ENCODE measurements around the gene GPR107.
A peak's percentile ranks its signal among the peaks of the same experiment; 100 is the strongest.
"Not testable (repeated sequence)": the region's sequence is repeated elsewhere in the genome, so short reads cannot be mapped to it uniquely, and the experiment has no call there.

GPR107 gene

DNA sequence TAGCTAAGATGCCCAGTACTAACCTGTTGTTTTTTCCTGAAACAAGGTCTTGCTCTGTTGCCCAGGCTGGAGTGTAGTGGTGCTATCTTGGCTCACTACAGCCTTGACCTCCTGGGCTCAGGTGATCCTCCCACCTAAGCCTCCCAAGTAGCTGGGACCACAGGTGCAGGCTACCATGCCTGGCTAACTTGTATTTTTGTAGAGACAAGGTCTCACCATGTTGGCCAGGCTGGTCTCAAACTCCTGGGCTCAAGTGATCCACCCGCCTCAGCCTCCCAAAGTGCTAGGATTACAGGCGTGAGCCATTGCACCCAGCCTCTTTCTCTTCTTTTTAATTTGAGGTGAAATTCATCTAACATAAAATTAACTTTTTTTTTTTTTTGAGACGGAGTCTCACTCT lies 31.9 kb upstream of the GPR107 start:
- CTCF ChIA-PET = interaction anchor here (1.1 kb wide), 1 partner anchor 9 kb away, joined by 5 read pairs; no protein-coding TSS in a partner anchor
- DNase-seq, H3K27ac Mint-ChIP-seq, H3K9me3 Mint-ChIP-seq, H3K27me3 Mint-ChIP-seq, H3K4me3 Mint-ChIP-seq: not testable (repeated sequence)
- H3K36me3 Mint-ChIP-seq = peaks cover 32% of the 10 kb centered on the region
- H3K4me1 Mint-ChIP-seq = peaks cover 69% of the 10 kb centered on the region

DNA sequence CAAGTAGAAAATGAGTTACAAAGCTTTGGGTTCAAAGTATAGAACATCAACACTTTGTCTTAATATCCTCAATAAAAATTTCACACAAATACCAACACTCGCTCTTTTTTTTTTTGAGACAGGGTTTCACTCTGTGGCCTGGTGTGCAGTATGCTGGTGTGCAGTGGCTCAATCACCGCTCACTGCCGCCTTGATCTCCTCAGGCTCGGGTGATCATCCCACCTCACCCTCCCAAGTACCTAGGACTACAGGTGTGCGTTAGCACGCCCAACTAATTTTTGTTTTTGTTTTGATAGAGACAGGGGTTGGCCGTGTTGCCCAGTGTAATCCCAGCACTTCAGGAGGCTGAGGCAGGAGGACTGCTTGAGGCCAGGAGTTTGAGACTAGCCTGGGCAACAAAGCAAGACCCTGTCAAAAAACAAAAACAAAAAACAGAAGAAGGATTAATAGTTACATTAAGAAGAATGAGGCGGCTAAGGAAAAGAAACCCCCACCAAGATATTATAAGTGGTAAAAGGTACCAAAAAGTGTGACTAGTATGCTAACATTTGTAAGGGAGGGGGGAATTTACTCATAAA lies 31.1 kb upstream of the GPR107 start:
- Mint-ChIP-seq H3K4me1 (peaks cover 75% of the 10 kb centered on the region), H3K27ac (peak overlapping the region; percentile 2), H3K27me3 (no peaks in the 10 kb centered on the region), H3K4me3 (no peak overlapping the region), H3K9me3 (peaks cover 2% of the 10 kb centered on the region), H3K36me3 (peaks cover 34% of the 10 kb centered on the region)
- CTCF ChIA-PET = no interaction called here
- DNase-seq = no peak

DNA sequence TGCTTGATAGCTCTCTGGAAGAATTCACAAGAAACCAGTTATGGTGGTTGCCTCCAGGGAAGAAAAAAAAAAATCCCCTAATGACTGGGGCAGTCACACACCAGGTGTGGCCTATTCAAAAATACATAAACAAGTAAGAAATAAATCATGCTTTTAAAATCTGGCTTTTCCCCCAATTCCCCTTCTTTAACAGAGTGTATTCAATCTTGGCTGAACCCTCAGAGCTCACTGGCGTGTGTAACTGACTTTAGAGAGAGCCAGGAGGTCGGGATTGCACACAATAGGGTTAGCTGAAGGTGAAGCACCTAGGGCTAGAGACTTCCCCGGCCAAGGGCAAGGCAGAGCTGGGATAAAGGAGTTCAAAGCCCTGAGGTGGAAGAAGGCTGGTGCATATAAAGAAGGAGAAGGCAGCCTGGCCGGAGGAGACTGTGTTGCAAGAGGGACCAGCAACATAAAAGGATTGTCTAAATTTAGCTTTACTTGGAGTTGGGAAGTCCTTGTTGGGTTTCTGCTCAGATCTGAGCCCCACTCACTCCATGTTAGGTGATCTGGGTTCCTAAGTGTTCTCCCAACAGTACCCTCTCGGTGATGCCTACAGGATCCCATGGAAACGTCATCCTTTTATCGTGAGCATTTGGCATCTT lies 30.4 kb upstream of the GPR107 start:
- no peaks in the 10 kb centered on the region for H3K27me3 Mint-ChIP-seq
- peaks cover 81% of the 10 kb centered on the region for H3K4me1 Mint-ChIP-seq
- H3K27ac Mint-ChIP-seq = peak overlapping the region; percentile 35
- no peak for DNase-seq
- H3K4me3 Mint-ChIP-seq = no peak overlapping the region
- CTCF ChIA-PET = no interaction called here
- peaks cover 8% of the 10 kb centered on the region for H3K9me3 Mint-ChIP-seq
- peaks cover 37% of the 10 kb centered on the region for H3K36me3 Mint-ChIP-seq

DNA sequence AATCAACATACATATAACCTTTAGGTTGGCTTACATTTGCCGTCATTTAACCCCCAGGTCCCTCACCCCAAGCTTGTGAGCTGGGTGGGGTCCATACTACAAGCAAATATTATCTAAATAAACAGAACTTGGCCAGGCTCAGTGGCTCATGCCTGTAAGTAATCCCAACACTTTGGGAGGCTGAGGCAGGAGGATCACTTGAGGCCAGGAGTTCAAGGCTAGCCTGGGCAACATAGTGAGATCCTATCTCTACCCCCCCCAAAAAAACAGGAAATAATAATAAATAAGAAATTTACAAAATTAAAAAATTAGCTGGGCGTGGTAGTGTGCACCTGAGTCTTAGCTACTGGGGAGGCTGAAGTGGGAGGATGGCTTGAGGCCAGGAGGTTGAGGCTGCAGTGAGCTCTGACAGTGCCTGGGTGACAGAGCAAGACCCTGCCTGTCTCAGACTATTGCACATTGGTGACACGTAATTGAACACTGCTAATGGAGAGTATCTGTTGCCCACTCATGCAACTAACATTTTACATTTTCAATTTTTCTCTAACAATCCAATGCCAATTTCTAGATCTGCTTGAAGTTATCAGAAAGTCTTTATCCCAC lies 29.6 kb upstream of the GPR107 start:
- H3K36me3 Mint-ChIP-seq = peaks cover 43% of the 10 kb centered on the region
- no peak for DNase-seq
- no peak overlapping the region for H3K4me3 Mint-ChIP-seq
- peaks cover 88% of the 10 kb centered on the region for H3K4me1 Mint-ChIP-seq
- H3K27me3 Mint-ChIP-seq = no peaks in the 10 kb centered on the region
- no peak overlapping the region for H3K27ac Mint-ChIP-seq
- CTCF ChIA-PET = no interaction called here
- H3K9me3 Mint-ChIP-seq = peaks cover 8% of the 10 kb centered on the region

GRCh38 chr9:130024597-130024994 lies 29.1 kb upstream of the GPR107 start:
- peaks cover 8% of the 10 kb centered on the region for H3K9me3 Mint-ChIP-seq
- peaks cover 89% of the 10 kb centered on the region for H3K4me1 Mint-ChIP-seq
- no peak overlapping the region for H3K27ac Mint-ChIP-seq
- DNase-seq = no peak
- H3K4me3 Mint-ChIP-seq = no peak overlapping the region
- H3K36me3 Mint-ChIP-seq = peaks cover 43% of the 10 kb centered on the region
- no peaks in the 10 kb centered on the region for H3K27me3 Mint-ChIP-seq
- CTCF ChIA-PET = no interaction called here

- DNase-seq = no peak
- H3K4me3 Mint-ChIP-seq = no peak overlapping the region
- H3K9me3 Mint-ChIP-seq = peaks cover 8% of the 10 kb centered on the region
- H3K27me3 Mint-ChIP-seq = no peaks in the 10 kb centered on the region
- CTCF ChIA-PET = no interaction called here
- peaks cover 40% of the 10 kb centered on the region for H3K36me3 Mint-ChIP-seq
- peak overlapping the region; percentile 78 for H3K27ac Mint-ChIP-seq
- H3K4me1 Mint-ChIP-seq = peaks cover 92% of the 10 kb centered on the region
These were observed 26.9 kb upstream of the GPR107 start for GRCh38 chr9:130026583-130027340.

DNA sequence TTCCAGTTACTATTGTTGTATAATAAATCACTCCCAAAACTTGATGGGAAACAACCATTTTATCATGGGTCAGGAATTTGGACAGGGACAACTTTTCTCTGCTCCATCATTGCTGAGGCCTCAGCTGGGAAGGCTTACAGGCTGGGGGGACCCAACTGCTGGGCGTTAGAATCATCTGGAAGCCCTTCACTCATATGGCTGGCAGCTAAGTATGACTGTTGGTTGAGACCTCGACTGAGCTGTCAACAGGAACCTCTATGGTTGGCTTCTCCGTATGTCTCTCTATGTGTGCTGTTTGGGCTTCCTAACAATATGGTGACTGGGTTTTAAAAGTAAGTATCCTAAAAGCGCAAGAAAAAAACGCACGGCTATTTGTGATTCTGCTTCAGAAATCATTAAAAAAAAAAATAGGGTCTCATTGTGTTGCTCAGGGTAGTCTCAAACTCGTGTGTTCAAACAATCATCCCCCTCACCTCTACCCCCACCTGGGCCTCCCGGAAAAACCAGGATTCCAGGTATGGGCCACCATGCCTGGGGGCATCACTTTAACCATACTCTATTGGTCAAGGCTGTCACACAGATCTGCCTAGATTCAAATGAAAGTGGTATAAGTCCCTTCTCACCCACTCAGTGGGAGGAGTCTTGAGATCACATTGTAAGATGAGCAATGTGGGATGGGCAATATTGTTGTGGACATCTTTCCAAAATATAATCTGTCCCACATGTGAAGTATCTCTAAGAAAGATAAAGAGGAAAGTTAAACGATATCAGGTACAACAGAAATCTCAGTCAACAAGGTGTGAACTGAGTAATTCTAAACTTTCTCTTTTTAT lies 26.0 kb upstream of the GPR107 start:
- Mint-ChIP-seq H3K4me3 (no peak overlapping the region), H3K4me1 (peaks cover 96% of the 10 kb centered on the region), H3K27me3 (no peaks in the 10 kb centered on the region), H3K36me3 (peaks cover 46% of the 10 kb centered on the region), H3K27ac (peak overlapping the region; percentile 77), H3K9me3 (peaks cover 8% of the 10 kb centered on the region)
- CTCF ChIA-PET = interaction anchor here (2.1 kb wide), 1 partner anchor 143 kb away, joined by 7 read pairs; no protein-coding TSS in a partner anchor
- no peak for DNase-seq

GRCh38 chr9:130028493-130029222 lies 25.0 kb upstream of the GPR107 start:
- Mint-ChIP-seq H3K9me3 (peaks cover 8% of the 10 kb centered on the region), H3K36me3 (peaks cover 53% of the 10 kb centered on the region), H3K4me3 (no peak overlapping the region), H3K27me3 (no peaks in the 10 kb centered on the region), H3K27ac (peak overlapping the region; percentile 71), H3K4me1 (peaks cover 95% of the 10 kb centered on the region)
- no peak for DNase-seq
- CTCF ChIA-PET = interaction anchor here (0.6 to 2.1 kb wide), 5 partner anchors 33 to 192 kb away, joined by 3 to 7 read pairs (median 4); no protein-coding TSS in a partner anchor

GRCh38 chr9:130029223-130029973 lies 24.3 kb upstream of the GPR107 start:
- Mint-ChIP-seq H3K27me3 (no peaks in the 10 kb centered on the region), H3K4me1 (peaks cover 91% of the 10 kb centered on the region), H3K36me3 (peaks cover 53% of the 10 kb centered on the region), H3K9me3 (peaks cover 8% of the 10 kb centered on the region), H3K27ac (peak overlapping the region; percentile 71), H3K4me3 (no peak overlapping the region)
- CTCF ChIA-PET = interaction anchor here (0.6 to 2.1 kb wide), 6 partner anchors 20 to 192 kb away, joined by 3 to 7 read pairs (median 4); no protein-coding TSS in a partner anchor
- DNase-seq = peak; percentile 33

DNA sequence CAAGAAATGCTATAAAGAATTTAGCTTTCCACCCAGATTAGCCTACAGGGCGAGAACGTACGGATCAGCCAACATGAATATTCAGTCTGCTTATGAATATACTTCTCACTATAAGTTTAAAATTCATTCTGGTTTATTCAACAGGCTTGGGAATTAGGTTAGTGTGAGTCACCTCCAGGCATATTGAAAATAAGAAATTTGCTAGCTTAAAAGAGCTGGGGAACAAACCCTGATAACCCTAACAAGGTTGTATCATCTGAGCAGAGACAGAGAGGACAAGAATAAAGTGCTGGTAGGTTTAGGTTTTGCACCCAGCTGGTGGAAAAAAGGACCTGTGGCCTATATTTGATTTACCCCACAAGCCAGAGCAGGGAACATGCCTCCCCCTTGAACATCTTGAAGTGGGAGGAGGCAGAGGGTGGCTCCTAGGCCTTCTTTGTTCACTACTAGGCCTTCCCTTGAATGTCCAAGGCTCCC lies 23.0 kb upstream of the GPR107 start:
- CTCF ChIA-PET = interaction anchor here (0.8 to 1.4 kb wide), 4 partner anchors 9 to 76 kb away, joined by 3 to 5 read pairs (median 4); no protein-coding TSS in a partner anchor
- DNase-seq = no peak
- H3K36me3 Mint-ChIP-seq = peaks cover 57% of the 10 kb centered on the region
- H3K4me3 Mint-ChIP-seq = no peak overlapping the region
- H3K9me3 Mint-ChIP-seq = peaks cover 8% of the 10 kb centered on the region
- peaks cover 92% of the 10 kb centered on the region for H3K4me1 Mint-ChIP-seq
- peak overlapping the region; percentile 47 for H3K27ac Mint-ChIP-seq
- no peaks in the 10 kb centered on the region for H3K27me3 Mint-ChIP-seq

DNA sequence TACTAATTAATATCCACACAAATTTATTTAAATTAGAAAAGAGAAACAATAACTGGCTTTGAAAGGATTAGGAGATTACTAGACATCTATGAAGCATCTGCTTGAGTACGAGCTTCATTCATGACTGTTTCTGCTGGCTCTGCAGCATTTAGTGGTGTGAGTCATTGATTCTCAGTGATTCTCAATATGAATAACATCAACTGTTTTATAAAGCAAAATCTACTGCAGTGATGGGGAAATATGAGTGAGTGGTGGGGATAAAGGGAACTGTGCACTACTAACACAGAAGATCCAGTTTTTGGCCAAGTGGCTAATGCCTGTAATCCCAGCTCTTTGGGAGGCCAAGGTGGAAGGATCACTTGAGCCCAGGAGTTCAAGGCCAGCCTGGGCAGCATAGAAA lies 19.1 kb upstream of the GPR107 start:
- Mint-ChIP-seq H3K27me3 (no peaks in the 10 kb centered on the region), H3K36me3 (peaks cover 42% of the 10 kb centered on the region), H3K4me1 (peaks cover 90% of the 10 kb centered on the region), H3K9me3 (no peaks in the 10 kb centered on the region), H3K27ac (peak overlapping the region; percentile 74), H3K4me3 (no peak overlapping the region)
- DNase-seq = no peak
- CTCF ChIA-PET = interaction anchor here (1.1 to 1.2 kb wide), 2 partner anchors 40 to 72 kb away, joined by 3 to 4 read pairs; no protein-coding TSS in a partner anchor

GRCh38 chr9:130036099-130036498 lies 17.6 kb upstream of the GPR107 start:
- H3K9me3 Mint-ChIP-seq = no peaks in the 10 kb centered on the region
- H3K4me3 Mint-ChIP-seq = peak overlapping the region; percentile 39
- peak overlapping the region; percentile 75 for H3K27ac Mint-ChIP-seq
- CTCF ChIA-PET = no interaction called here
- no peaks in the 10 kb centered on the region for H3K27me3 Mint-ChIP-seq
- H3K4me1 Mint-ChIP-seq = peaks cover 87% of the 10 kb centered on the region
- DNase-seq = no peak
- H3K36me3 Mint-ChIP-seq = peaks cover 41% of the 10 kb centered on the region
